ENCODE results near the gene SULT4A1.

SULT4A1 gene

GRCh38 chr22:43860126-43860525 lies 2.2 kb downstream of the SULT4A1 start:
- no peak for DNase-seq (ENCODE audit: low read depth)

GRCh38 chr22:43859621-43860020 lies 2.7 kb downstream of the SULT4A1 start:
- DNase-seq (ENCODE audit: low read depth), result no peak

- DNase-seq (ENCODE audit: low read depth), result no peak
These were observed 3.1 kb downstream of the SULT4A1 start for GRCh38 chr22:43859176-43859575.

- DNase-seq (ENCODE audit: low read depth), result no peak
These were observed 4.0 kb downstream of the SULT4A1 start for GRCh38 chr22:43858156-43858895.

GRCh38 chr22:43857367-43857766 lies 4.9 kb downstream of the SULT4A1 start:
- no peak for DNase-seq (ENCODE audit: low read depth)

GRCh38 chr22:43855431-43855830 lies 6.9 kb downstream of the SULT4A1 start:
- DNase-seq (ENCODE audit: low read depth), result no peak

GRCh38 chr22:43854786-43855271 lies 7.5 kb downstream of the SULT4A1 start:
- DNase-seq (ENCODE audit: low read depth), result no peak

- no peak for DNase-seq (ENCODE audit: low read depth)
These were observed 8.1 kb downstream of the SULT4A1 start for GRCh38 chr22:43854121-43854785.

GRCh38 chr22:43853328-43853931 lies 8.9 kb downstream of the SULT4A1 start:
- DNase-seq (ENCODE audit: low read depth), result no peak

- no peak for DNase-seq (ENCODE audit: low read depth)
These were observed 9.6 kb downstream of the SULT4A1 start for GRCh38 chr22:43852573-43853327.

GRCh38 chr22:43851979-43852307 lies 10.4 kb downstream of the SULT4A1 start:
- DNase-seq (ENCODE audit: low read depth), result no peak

GRCh38 chr22:43851058-43851978 lies 11.0 kb downstream of the SULT4A1 start:
- no peak for DNase-seq (ENCODE audit: low read depth)

- no peak for DNase-seq (ENCODE audit: low read depth)
These were observed 11.8 kb downstream of the SULT4A1 start for GRCh38 chr22:43850529-43850928.

- no peak for DNase-seq (ENCODE audit: low read depth)
These were observed 12.6 kb downstream of the SULT4A1 start for GRCh38 chr22:43849731-43850130.

- DNase-seq (ENCODE audit: low read depth), result no peak
These were observed 13.7 kb downstream of the SULT4A1 start for GRCh38 chr22:43848366-43849171.

GRCh38 chr22:43847376-43848289 lies 14.7 kb downstream of the SULT4A1 start:
- no peak for DNase-seq (ENCODE audit: low read depth)

- no peak for DNase-seq (ENCODE audit: low read depth)
These were observed 15.3 kb downstream of the SULT4A1 start for GRCh38 chr22:43846966-43847365.

GRCh38 chr22:43845981-43846380 lies 16.3 kb downstream of the SULT4A1 start:
- DNase-seq (ENCODE audit: low read depth), result no peak

All from activated T-cell treated with anti-CD3 and anti-CD28 coated beads for 24 hours (primary cell).